Uterus (tissue), 2 donors: ENCODE measurements around the gene KIAA1210.

Experiments
- CTCF ChIP-seq, 4 experiments: fragments of 200-600 bp in 2 of 4; fragments of 450-650 bp in 2 of 4; sonication (generic) in 2 of 4; IDR thresholded peaks; one replicate each; pipeline ENCODE4 v1.5.1; 2016 to 2019; ENCODE audit warnings: antibody characterized with exemption in 4 of 4, mild to moderate bottlenecking in 2 of 4, moderate library complexity in 1 of 4
- POLR2A ChIP-seq, 2 donors: fragments of 450-650 bp; IDR thresholded peaks; one replicate each; pipeline ENCODE4 v1.6.1; 2016; ENCODE audit warnings: antibody characterized with exemption in 2 of 2, mild to moderate bottlenecking in 1 of 2, moderate library complexity in 1 of 2

- TF ChIP-seq CTCF (IDR thresholded peaks at IDR 0.05) (no peak), POLR2A (IDR thresholded peaks at IDR 0.05) (no peak)
These were observed 47.3 kb upstream of the KIAA1210 start for GRCh38 chrX:119174900-119175299.
